ENCODE data around the gene TNFSF18.

TNFSF18 gene

DNA sequence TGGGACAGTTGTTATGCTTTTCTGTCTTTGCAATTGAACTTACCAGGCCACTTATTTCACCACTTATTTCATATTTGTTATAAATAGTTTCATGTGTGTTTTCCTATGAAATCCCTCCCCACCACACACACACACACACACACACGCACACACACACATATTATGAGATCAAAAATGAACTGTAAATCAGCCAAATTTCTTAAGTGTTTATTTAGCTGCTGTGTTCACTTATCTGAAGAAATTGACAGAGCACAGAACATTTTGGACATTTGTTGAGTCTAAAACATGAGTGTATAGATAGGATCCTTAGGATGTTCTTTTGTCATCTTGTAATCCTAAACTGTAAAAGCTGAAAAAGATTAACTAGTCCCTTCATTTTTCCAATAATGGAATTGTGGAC lies 7.8 kb upstream of the TNFSF18 start:
- Histone ChIP-seq H3K4me3 (ENCODE audit: low read depth, low read length) (no peak overlapping the region), H3K4me1 (ENCODE audit: control insufficient read depth, insufficient read depth, low read length) (no peaks in the 10 kb centered on the region), H3K9me3 (ENCODE audit: control insufficient read depth, insufficient read depth, low read depth, low read length) (no peaks in the 10 kb centered on the region), H3K27ac (ENCODE audit: extremely low read depth, low read depth, low read length) (no peak overlapping the region), H3K36me3 (ENCODE audit: control insufficient read depth in 2 of 2, insufficient read depth in 1 of 2, low read length in 2 of 2) (no peaks in the 10 kb centered on the region)
- TF ChIP-seq ZNF501 (tag by site-specific recombination; IDR thresholded peaks at IDR 0.05) (no peak), ZSCAN30 (tag by site-specific recombination; IDR thresholded peaks at IDR 0.05) (no peak), KLF9 (tag by site-specific recombination; IDR thresholded peaks at IDR 0.05; ENCODE audit: low read depth) (no peak), TCF7L2 (IDR thresholded peaks at IDR 0.05; ENCODE audit: borderline replicate concordance, low read depth, low read length) (no peak), ZNF404 (tag by site-specific recombination; IDR thresholded peaks at IDR 0.05) (no peak), ZNF266 (tag by site-specific recombination; IDR thresholded peaks at IDR 0.05; ENCODE audit: low read depth) (no peak), ZNF785 (tag by site-specific recombination; IDR thresholded peaks at IDR 0.05) (no peak), INSM2 (tag by site-specific recombination; IDR thresholded peaks at IDR 0.05) (no peak), BCL11A (tag by site-specific recombination; IDR thresholded peaks at IDR 0.05; ENCODE audit: low read depth) (no peak), ZNF843 (tag by site-specific recombination; IDR thresholded peaks at IDR 0.05) (no peak), ZNF302 (tag by site-specific recombination; IDR thresholded peaks at IDR 0.05; ENCODE audit: low read depth) (no peak), ZNF274 (IDR thresholded peaks at IDR 0.05; ENCODE audit: low read length) (no peak), ZNF274 (tag by site-specific recombination; IDR thresholded peaks at IDR 0.05; ENCODE audit: borderline replicate concordance) (no peak), SP3 (tag by site-specific recombination; IDR thresholded peaks at IDR 0.05) (no peak), ZNF366 (tag by site-specific recombination; conservative IDR thresholded peaks at IDR 0.05) (no peak), ZNF48 (tag by site-specific recombination; IDR thresholded peaks at IDR 0.05) (no peak), ZNF664 (tag by site-specific recombination; IDR thresholded peaks at IDR 0.05) (no peak), ZBTB17 (tag by site-specific recombination; IDR thresholded peaks at IDR 0.05) (no peak), ELK4 (IDR thresholded peaks at IDR 0.05; ENCODE audit: borderline replicate concordance, low read depth, low read length) (no peak)
- TF ChIP-seq, protein P1, sequence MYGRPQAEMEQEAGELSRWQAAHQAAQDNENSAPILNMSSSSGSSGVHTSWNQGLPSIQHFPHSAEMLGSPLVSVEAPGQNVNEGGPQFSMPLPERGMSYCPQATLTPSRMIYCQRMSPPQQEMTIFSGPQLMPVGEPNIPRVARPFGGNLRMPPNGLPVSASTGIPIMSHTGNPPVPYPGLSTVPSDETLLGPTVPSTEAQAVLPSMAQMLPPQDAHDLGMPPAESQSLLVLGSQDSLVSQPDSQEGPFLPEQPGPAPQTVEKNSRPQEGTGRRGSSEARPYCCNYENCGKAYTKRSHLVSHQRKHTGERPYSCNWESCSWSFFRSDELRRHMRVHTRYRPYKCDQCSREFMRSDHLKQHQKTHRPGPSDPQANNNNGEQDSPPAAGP (tag by site-specific recombination; IDR thresholded peaks at IDR 0.05) = no peak
- CTCF ChIA-PET = no interaction called here
- POLR2A ChIA-PET = no interaction called here

GRCh38 chr1:173057984-173058383 lies 7.2 kb upstream of the TNFSF18 start:
- ChIA-PET POLR2A (no interaction called here), CTCF (no interaction called here)
- Histone ChIP-seq H3K4me1 (ENCODE audit: control insufficient read depth, insufficient read depth, low read length) (0 out of 2 replicates have a peak, but pooled peaks cover under 1% of the 10 kb centered on the region), H3K36me3 (ENCODE audit: control insufficient read depth in 2 of 2, insufficient read depth in 1 of 2, low read length in 2 of 2) (no peaks in the 10 kb centered on the region), H3K27ac (ENCODE audit: extremely low read depth, low read depth, low read length) (no peak overlapping the region), H3K9me3 (ENCODE audit: control insufficient read depth, insufficient read depth, low read depth, low read length) (no peaks in the 10 kb centered on the region), H3K4me3 (ENCODE audit: low read depth, low read length) (no peak overlapping the region)
- TF ChIP-seq ZNF560 (tag by site-specific recombination; IDR thresholded peaks at IDR 0.05; ENCODE audit: borderline replicate concordance) = no peak
- no peak for TF ChIP-seq RBAK (tag by site-specific recombination; IDR thresholded peaks at IDR 0.05)
- TF ChIP-seq ZNF350 (tag by site-specific recombination; IDR thresholded peaks at IDR 0.05) = no peak
- no peak for TF ChIP-seq ZNF776 (tag by site-specific recombination; IDR thresholded peaks at IDR 0.05; ENCODE audit: borderline replicate concordance)

Measured in HEK293 (cell line).